GM04503 (cell line): ENCODE data around the gene GMEB2.
"Not testable (repeated sequence)": the region's sequence is repeated elsewhere in the genome, so short reads cannot be mapped to it uniquely, and the experiment has no call there.

ENCODE experiments used
- DNase-seq: peaks from one replicate; pipeline ENCODE4 v3.0.0-alpha.2; 2012; ENCODE audit warnings: low read depth

The GMEB2 gene

DNA sequence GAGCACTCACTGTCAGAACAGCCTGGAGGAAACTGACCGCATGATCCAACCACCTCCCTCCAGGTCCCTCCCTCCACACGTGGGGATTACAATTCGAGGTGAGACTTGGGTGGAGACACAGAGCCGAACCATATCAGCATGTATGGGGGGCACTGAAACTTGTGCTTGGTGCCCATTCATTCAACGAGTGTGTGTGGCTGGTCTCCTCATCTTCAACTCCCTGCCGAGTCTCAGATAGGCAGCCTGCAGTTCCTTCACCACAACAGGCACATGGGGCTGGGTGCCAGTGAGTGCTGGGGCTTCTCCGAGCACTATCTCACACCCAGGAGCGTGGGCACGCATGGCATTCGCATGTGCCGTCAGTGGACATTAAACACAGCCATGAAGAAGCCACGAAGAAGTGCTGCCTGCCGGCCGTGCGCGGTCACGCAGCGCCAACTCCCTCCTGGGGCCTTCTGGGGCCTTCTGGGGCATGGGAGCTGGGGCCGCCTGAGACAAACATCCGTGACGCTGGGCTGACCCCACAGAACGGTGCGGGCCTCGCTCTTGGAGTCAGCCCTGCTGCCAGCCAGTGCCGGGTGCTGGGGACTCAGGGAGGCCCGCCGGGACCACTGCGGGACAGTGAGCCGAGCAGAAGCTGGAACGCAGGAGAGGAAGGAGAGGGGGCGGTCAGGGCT, 30.5 kb upstream of the GMEB2 start:
- DNase-seq = no peak

DNA sequence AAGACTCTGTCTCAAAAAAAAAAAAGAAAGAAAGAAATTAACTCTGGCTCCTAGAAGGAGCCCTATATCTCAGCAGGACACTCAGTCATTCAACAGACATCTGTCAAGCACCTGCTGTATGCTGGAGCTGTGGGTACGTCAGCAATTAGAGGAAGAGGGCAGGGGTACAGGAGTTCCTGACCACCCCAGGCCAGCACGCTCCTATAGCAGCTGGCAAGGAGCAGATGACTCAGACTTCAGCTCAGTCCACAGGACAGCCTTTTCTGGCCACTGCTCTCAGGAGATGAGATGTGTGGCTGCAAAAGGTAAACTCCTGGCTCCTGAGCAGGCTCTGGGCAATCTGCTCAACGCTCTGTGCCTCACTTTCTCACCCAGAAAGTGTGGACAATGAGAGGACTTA, 29.6 kb upstream of the GMEB2 start:
- DNase-seq = no peak

DNA sequence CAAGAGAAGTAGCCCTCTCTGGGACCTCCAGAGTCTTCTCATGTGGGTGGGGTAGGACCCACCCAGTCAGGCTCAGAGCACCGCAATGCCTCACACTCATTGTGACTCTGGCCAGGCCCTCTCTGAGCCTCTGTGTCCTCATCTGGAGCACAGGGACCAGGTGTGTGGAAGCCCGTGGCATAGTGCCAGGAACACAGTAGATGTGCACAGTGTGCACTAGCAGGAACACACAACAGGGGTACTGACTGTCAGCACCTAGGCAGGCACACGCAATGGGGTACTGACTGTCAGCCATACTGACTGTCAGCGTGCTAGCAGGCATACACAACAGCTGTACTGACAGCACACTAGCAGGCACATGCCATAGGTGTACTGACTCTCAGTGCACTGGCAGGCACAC, 28.3 kb upstream of the GMEB2 start:
- DNase-seq = no peak

DNA sequence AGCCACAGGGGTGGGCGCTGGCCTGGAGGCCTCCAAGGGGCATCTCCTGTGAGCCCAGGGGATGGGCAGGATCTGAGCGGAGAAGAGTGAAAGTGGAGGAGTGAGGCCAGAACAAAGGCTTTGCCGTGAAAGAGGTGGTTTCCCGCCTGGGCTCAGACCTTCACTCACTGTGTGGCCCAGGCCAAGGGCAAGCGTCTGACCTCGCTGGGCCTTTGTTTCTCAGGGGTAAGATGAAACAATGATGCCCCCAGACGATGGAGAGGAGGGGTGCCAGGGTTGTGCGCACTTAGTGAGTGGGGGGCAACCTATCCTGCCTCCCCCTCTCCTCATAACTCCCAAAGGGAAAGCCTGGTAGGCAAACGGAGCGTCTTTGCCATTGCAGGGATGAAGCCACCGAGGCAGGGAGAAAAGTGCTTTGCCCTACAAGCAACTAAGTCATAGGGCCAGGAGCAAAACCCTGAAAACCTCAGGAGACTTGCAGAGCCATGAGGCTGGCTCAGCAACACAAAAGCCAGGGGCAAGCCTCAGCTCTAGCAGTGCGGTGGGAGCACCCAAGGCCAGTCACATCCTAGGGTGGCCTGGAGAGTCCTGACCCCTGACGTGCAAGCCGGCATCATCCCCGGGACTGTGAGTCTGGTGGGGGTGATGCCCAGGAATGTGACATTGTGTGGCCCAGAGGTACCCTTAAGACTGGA, 27.2 kb upstream of the GMEB2 start:
- no peak for DNase-seq

DNA sequence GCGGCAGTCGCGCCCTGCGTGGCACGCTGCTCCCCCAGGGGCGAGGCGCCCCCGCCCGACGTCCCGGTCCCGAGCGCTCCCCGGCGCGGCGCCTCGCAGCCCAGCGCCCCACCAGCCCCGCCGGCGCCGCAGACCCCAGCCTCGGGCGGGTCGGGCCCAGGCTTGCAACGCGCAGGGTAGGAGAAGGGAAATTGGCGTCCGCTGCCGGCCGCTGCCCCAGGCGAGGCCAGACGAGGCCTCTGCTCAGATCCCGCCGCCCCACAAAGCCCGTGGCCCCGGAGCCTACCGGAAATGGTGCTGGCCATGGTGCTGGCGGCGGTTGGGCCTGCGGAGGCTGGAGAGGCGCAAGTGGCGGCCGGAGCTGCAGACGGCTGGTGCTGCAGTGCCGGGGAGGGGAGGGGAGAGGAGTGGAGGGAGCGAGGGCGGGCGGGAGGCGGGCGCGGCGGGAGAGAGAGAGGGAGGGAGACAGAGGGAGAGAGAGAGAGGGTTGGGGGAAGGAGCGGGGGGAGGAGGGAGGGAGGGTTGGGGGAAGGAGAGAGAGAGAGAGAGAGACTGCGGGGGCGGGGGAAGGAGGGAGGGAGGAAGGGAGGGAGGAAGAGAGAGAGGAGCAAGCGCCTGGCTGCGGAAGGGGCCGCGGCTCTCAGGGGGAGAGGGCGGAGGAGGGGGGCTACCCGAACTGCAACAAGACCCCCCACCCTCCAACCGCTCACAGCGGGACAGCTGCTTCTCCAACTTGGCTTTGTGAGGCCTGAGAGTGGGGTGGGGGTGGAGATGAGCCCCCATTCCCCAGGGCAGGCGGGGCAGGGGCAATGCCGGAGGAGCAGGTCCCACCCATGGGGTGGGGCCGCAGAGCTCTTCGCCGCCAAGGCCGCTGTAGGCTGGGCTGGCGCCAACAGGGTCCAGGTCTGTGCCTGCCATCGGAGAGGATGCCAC, 26.4 kb upstream of the GMEB2 start, which contains the start of gene STMN3:
Gene STMN3 (minus strand): TSS at position 384 of the 933 bp plus-strand sequence. CDS start 79 bp downstream, at position 305.
- peak; percentile 10 for DNase-seq

DNA sequence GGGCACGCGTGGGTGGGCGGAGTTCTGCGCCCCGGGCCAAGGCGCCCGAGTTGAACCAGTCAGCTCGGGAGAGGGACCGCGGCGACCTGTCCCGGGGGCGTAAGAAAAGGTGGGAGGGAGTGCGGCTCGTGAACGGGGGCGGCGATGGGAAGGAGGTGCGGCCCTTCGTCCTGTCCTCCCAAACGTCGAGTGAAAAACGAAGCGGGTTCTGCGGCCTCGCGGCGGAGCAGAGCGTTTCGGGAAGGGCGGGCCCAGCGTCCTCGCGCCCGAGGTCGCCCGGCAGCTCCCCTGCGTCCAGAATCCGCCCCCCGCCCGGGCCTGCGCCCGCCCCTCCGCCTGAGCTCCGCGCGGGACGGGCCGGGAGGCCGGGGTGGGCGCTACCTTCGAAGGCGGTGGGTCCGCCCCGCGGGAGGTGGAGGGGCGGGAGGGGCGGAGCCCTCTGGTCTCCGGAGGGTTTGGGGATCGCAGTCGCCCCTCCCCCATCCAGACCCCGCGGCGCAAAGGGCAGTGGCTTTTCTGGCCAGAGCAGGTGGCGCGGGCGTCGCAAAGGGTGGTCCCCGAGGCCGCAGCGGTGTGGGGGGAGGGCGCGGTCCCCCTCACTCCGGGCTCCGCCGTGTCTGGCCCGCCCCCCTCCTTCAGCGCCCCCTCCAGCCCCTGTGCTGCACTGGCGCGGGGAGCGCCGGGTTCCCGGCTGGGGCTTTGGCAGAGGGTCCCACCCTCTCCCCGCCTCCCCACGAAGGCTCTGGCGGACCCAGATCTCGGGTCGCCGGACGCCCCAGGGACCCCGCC, 25.5 kb upstream of the GMEB2 start:
- no peak for DNase-seq

DNA sequence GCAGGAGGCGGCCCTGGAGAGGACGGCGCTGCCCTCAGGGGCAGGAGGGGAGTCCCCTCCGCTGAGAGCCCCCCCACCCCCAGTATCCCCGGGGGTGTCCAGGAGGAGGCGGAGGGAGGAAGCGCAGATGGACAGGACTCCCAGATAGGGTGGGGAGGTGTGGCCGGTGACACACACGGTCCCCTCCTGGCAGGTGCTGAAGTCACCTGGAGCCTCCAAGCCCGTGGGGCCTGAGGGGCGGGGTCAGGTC, 25.0 kb upstream of the GMEB2 start:
- no peak for DNase-seq

DNA sequence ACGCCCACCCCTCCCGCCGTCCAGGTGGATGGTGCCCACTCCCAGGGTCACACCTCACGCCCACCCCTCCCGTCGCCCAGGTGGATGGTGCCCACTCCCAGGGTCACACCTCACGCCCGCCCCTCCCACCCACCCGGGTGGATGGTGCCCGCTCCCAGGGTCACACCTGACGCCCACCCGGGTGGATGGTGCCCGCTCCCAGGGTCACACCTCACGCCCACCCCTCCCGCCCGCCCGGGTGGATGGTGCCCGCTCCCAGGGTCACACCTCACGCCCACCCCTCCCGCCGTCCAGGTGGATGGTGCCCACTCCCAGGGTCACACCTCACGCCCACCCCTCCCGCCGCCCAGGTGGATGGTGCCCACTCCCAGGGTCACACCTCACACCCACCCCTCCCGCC, 23.6 kb upstream of the GMEB2 start:
- not testable (repeated sequence) for DNase-seq

DNA sequence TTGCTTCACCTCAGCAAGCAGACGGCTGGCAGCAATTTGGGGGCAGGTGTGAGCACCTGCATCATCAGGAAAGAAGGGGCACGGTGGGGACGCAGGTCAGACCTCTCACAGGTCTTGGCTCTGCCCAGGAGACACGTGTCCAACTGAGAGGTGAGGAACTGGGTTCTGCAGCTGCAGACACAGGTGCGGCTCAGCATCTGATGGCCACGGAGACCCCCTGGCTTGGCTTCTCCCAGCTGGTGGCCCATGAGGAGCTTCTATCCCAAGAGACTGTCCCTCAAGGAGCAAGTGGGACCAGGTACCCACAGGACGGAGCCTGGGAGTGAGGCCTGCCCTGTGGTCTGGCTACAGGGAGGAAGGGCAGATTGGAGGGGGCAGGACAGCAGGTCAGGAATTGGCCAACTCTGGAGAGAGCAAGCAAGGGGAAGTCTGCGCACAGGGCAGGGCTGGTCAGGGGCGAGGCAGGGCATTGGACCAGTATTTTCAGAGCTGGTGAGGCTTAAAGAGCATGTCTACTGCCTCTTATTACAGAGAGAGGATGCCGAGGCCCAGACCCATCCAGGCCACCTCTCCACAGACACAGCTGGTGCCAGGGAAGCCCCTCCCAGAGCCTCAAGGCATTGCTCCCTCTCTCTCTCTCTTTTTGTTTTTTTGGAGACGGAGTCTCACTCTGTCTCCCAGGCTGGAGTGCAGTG, 22.1 kb upstream of the GMEB2 start:
- DNase-seq = no peak

DNA sequence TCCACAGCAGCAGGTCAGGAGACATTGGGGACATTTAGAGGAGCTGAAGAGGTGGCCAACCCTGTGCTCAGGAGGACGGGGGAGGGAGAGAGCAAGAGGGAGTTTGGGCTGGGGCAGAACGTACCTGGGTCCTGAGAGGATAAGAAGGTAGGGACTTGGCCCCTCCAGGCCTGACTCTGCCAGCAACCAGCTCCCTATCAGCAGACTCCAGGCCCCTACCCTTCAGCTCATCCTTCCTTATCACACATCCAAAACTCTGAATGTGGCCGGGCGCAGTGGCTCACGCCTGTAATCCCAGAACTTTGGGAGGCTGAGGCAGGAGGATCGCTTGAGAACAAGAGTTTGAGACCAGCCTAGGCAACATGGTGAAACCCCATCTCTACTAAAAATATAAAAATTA, 21.3 kb upstream of the GMEB2 start:
- DNase-seq = no peak

DNA sequence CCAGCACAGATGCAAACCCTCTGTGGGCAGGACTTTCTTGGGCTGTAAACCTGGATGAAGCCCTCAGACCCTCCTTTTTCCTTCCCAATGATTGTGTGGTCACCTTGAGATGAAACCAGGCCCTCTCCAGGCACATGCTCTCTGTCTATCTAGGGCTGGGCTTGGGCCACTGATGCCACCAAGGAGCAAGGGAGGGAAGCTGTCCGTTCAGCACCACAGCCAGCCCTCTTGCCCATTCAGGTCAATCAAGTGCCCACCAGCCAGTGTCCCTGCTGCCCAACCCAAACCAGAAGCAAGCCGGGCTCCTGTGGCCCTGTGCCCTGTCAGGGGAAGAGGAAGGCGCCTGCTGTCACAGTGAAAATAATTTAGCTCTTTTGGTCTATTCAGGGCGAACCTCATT, 18.3 kb upstream of the GMEB2 start:
- DNase-seq = no peak

DNA sequence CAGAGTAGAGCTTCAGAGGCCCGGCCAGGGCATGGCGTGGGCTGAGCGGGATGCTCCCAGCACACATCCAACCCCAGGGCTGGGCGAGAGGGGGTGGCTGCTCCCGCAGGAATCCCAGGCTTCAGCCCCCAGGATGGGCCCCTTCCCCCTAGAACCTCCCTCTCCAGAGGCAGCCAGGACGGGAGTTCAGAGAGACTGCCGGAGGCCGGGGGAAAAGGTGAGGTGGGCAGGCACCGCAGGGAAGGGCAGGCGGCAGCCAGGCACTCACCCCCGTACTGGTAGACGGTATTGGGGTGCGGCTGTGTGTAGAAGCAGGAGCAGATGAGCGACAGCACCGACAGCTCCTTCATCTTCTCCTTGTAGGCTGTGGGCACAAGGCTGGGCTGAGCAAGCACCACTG, 17.0 kb upstream of the GMEB2 start:
- no peak for DNase-seq

DNA sequence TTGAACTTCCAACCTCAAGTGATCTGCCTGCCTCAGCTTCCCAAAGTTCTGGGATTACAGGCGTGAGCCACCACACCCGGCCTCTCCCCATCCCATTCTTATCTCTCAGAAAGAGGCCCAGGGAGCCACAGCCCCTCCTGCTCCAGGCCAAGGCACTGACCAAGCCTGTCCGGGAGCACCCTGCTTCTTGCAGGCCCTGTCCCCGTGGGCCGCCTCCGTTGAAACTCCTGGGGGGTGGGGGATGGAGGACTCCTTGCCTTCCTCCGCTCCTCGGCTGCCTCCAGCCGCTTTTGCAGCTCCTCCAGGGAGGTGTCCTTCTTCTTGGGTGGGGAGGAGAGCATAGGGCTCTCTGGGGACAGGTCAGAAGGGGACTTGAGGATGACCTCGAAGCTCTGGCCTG, 16.6 kb upstream of the GMEB2 start:
- no peak for DNase-seq

DNA sequence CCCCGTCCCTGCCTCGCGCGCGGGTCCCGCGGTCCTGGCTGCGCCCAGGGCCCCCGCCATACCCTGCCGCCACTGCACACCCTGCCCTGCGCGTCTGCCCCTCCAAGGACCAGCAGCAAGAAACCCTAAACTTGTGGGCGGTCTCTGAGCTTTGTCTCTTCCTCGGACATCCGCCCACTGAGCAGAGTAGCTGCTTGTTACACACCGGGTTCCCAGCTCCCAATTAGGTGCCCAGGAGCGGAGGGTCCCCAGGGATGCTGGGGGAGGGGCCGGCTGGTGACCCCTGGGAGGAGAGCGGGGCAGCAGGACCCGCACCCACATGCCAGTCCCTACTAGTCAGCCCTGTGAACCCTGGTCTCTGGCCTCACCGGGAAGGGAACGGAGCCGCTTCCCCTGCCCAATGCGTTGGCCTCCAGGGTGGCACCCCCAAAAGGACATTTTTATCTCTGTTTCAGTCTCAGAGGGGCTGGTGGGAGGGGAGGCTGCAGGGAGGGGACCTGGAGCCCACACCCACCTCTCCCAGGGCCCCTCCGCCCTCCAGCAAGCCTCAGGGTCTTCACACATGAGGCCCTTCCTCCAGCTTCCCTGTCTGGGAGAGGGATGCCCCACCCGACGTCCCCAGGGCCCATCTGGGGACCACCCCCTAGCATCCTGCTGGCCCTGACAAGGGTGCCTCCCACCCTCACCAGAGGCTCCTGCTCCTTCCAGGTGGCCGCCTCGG, 15.8 kb upstream of the GMEB2 start:
- DNase-seq = no peak

DNA sequence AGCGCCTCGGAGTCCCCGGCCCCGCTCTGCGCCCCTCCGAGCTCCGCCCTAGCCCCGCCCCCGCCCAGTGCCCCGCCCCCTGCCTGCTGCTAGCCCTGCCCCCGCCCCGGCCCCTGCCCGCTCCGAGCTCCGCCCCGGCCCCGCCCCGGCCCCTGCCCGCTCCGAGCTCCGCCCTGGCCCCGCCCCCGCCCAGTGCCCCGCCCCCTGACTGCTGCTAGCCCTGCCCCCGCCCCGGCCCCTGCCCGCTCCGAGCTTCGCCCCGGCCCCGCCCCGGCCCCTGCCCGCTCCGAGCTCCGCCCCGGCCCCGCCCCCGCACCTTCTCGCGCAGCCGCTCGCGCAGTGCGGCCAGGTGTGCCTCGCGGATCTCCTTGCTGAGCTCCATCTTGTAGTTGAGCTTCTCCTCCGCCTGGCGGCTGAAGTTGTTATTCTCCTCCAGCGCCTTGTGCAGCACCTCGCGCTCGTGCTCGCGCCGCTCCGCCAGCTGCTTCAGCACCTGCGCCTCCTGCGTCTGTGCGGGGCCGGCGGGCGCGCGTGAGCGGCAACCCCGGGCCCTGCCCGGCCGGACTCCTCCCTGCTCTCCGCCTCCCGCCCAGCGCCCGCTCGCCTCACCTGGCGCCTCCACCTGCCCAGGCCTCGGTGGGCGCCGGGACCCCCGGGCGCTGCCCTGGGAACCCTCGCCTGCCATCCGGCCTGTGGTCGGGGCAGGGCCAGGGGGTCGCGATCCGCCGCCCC, 15.1 kb upstream of the GMEB2 start:
- DNase-seq = no peak

DNA sequence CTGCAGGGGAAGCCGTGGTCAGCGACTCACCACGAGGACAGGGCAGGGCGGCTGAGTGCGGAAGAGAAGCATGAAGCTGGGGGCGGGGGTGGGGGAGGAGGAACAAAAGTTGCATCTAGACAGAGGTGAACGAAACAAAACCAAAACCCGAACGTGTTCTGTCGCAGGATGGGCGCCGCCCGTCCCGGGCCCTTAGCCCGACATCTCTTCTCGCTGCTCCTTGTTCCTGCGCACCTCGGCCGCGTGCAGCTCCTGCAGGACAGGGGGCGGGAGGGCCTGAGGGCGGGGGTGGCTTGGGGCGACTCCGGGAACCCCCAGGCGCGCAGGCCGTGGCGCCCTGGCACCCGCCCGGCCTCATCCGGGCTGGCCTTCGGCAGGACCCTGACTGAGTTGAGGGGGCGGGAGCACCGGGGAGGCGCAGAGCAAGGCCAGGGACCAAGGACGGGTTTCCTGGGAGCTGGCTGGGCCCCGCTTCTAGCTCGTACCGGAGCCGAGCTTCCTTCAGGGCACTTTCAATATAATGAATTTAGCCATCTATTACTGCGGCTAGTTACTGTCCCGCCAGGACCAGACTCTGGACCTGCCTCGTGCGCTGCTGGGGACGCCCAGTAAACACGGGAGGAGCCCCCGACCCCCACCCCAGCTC, 14.4 kb upstream of the GMEB2 start:
- no peak for DNase-seq

DNA sequence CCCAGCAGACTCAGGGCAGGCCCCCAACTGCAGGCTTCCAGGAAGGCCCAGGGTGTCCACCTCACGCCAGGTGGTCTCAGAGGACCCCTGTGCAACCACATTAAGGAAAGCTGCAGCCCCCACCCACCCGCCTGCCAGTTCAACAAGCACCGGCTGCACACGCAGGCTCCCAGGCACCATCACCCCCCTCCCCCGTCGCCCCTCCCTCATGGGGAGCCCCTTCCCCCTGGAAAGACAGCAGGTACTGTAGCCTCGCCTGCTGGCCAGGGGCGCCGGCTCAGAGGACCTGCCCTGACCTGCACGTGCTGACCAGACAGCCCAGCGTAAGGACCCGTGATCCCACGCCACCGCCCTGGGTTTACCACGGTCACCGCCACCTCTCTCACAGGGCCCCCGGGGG, 13.8 kb upstream of the GMEB2 start:
- DNase-seq = not testable (repeated sequence)

DNA sequence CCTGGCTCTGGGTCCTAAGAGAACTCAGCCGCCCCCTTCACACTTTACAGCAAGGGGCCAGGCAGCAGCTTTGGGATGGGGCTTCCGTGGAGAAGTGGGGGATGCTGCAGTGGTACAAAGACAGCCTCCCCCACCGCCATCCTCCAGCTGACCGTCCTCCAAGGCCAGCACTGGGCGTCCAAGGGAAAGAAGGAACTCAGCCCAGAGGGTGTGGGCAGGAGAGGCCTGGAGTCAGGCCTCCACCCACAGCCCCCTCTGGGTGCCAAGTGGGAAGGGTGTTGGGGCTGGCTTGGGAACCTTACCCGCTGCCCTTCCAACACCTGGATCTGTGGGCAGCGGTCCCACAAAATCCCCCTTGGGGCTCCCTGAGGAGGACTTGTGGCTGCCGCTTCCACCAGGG, 13.2 kb upstream of the GMEB2 start:
- no peak for DNase-seq

DNA sequence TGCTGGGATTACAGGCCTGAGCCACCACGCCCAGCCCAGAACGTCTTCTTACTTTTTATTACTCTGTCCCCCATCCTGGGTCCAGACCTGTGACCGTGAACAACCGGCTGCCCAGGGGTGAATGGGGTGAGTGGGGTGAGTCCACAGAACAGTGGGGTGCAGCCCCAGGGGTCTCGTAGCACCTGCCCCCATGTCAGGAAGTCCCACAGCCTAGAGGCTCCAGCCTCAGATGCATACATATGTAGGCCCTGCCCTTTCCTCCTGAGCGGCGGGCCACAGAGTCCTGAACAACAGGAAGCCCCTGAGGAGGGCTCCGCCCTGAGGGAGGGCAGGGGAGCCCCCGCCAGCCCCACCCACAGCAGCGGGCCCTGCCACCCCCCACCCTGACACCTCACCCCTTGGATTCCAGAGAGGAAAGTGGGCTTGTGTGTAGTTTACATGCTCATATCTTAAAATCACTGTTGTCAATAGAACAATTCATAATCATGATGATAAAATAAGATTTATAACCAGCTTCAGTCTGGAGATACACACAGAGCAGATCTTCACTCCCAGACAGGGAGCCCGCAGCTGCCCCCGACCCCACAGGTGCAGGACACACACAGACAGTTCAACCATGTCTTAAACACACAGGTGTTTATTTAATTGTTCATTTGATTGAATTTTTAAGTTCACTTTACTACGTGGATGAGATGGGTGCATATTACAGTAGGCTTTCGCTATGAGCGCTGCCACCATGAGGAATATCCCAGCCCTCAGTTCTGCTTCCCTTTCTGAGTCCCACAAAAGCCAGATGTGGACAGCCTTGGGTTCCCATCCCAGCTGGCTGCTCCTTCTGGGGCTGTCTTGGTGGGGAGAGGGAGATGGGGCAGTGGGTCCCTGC, 12.4 kb upstream of the GMEB2 start:
- DNase-seq = no peak
